Lung (tissue), 12 donors: Measurements from ENCODE around the gene POP5. TPM values are rescaled to one million over a fixed set of nuclear protein-coding genes. Genes with fewer than 3 reads are reported as not detected.
"Not testable (repeated sequence)": the region's sequence is repeated elsewhere in the genome, so short reads cannot be mapped to it uniquely, and the experiment has no call there.

Source experiments
- ATAC-seq: fragments of 200-7000 bp; cut with Tn5 transposase; one replicate; pipeline ENCODE4 v1.9.1; 2020; ENCODE audit warnings: moderate number of reproducible peaks; ENCODE audit not compliant: insufficient read depth, low FRiP score
- DNase-seq, 3 donors: peaks; one replicate each; pipeline ENCODE4 v3.0.0-alpha.2; 2013 to 2017
- H3K27ac ChIP-seq, 2 donors: one replicate each; pipeline ENCODE4 v1.5.1; 2013; ENCODE audit warnings: mild to moderate bottlenecking in 2 of 2, moderate library complexity in 2 of 2, control low read depth in 1 of 2, inconsistent platforms in 1 of 2, low read depth in 1 of 2, low read length in 1 of 2
- H3K27me3 ChIP-seq, 3 donors: one replicate each; pipeline ENCODE4 v1.5.1; 2013; ENCODE audit warnings: low read length in 2 of 3; ENCODE audit not compliant: control insufficient read depth in 3 of 3, insufficient read depth in 3 of 3
- H3K36me3 ChIP-seq, 4 donors: one replicate each; pipeline ENCODE4 v1.5.1; 2013; ENCODE audit warnings: low read length in 4 of 4, mild to moderate bottlenecking in 1 of 4, moderate library complexity in 1 of 4; ENCODE audit not compliant: control insufficient read depth in 4 of 4, insufficient read depth in 4 of 4
- H3K4me1 ChIP-seq, 5 donors: one replicate each; pipeline ENCODE4 v1.5.1; 2013; ENCODE audit warnings: low read length in 5 of 5, mild to moderate bottlenecking in 2 of 5, moderate library complexity in 1 of 5; ENCODE audit not compliant: control insufficient read depth in 5 of 5, insufficient read depth in 5 of 5
- H3K4me3 ChIP-seq: one replicate; pipeline ENCODE4 v1.5.1; 2013; ENCODE audit warnings: mild to moderate bottlenecking, control low read depth, moderate library complexity
- H3K9ac ChIP-seq, 2 donors: one replicate each; pipeline ENCODE4 v1.5.1; 2013; ENCODE audit warnings: low read length in 2 of 2, control low read depth in 1 of 2; ENCODE audit not compliant: insufficient read depth in 1 of 2
- H3K9me3 ChIP-seq, 4 donors: one replicate each; pipeline ENCODE4 v1.5.1; 2013; ENCODE audit warnings: low read length in 3 of 4, mild to moderate bottlenecking in 1 of 4, moderate library complexity in 1 of 4; ENCODE audit not compliant: control insufficient read depth in 4 of 4, insufficient read depth in 3 of 4
- CTCF ChIP-seq: IDR thresholded peaks from 2 replicates; pipeline ENCODE4 v1.5.1; 2012; ENCODE audit warnings: mild to moderate bottlenecking; ENCODE audit errors: control extremely low read depth, extremely low read depth
- WGBS, 2 donors: extraction: QIAGEN DNeasy Blood & Tissue Kit; methylation state at CpG; one replicate each; pipeline ENCODE4 v1.1.7; 2013; 5-methylcytosine and 5-hydroxymethylcytosine counted together
- polyA plus RNA-seq, 2 donors: library from polyadenylated mRNA; stranded (reverse); fragments of 200-250 nt; gene quantifications; one replicate each; pipeline ENCODE4 v1.2.1, GENCODE V29; 2013
- total RNA-seq, 2 donors: library from RNA; depleted of rRNA in 1 of 2; stranded (reverse); fragments of >200 nt in 1 of 2; gene quantifications; one replicate each; pipeline ENCODE4 v1.2.1, GENCODE V29; 2014 to 2021
- donor health status: control.
- donor health status: control.
- donor health status: Bipolar disorder and iron deficiency.
- donor health status: healthy.
- donor health status: DM: yes; HTN: yes; CAD: no.

Gene POP5
- total and polyA plus RNA-seq, 4 donors = 22.1 to 62.1 (median 39.3) TPM

GRCh38 chr12:120614848-120615247, 33.6 kb upstream of the POP5 start:
- Histone ChIP-seq H3K4me1 (no peaks in the 10 kb centered on the region), H3K27ac (no peak overlapping the region), H3K36me3 (no peaks in the 10 kb centered on the region), H3K9me3 (no peaks in the 10 kb centered on the region), H3K27me3 (peaks cover 0 to 8% (median 3%) of the 10 kb centered on the region in 3 donors), H3K9ac (no peak overlapping the region), H3K4me3 (no peak overlapping the region)
- no peak for ATAC-seq
- no peak for DNase-seq
- TF ChIP-seq CTCF = no peak

- H3K4me3 ChIP-seq, ATAC-seq, H3K27ac ChIP-seq, H3K4me1 ChIP-seq, H3K27me3 ChIP-seq, H3K9me3 ChIP-seq, H3K9ac ChIP-seq, H3K36me3 ChIP-seq, DNase-seq: not testable (repeated sequence)
- 78 to 82% methylated on average over 1 of the region's 1 CpG for WGBS, 2 donors
Measured at GRCh38 chr12:120611534-120611933, 30.3 kb upstream of the POP5 start.

- ATAC-seq = no peak
- Histone ChIP-seq H3K36me3 (no peaks in the 10 kb centered on the region), H3K9ac (no peak overlapping the region), H3K27me3 (no peaks in the 10 kb centered on the region), H3K9me3 (no peaks in the 10 kb centered on the region), H3K4me3 (no peak overlapping the region), H3K27ac (no peak overlapping the region), H3K4me1 (no peaks in the 10 kb centered on the region)
- TF ChIP-seq CTCF = no peak
- no peak for DNase-seq
- 76 to 87% methylated on average over 4 of the region's 4 CpGs for WGBS, 2 donors
Measured at GRCh38 chr12:120610560-120610959, 29.4 kb upstream of the POP5 start.

- not testable (repeated sequence) for H3K27ac ChIP-seq, H3K9me3 ChIP-seq, H3K4me1 ChIP-seq, H3K4me3 ChIP-seq, H3K27me3 ChIP-seq, H3K36me3 ChIP-seq, H3K9ac ChIP-seq, DNase-seq, ATAC-seq
- 30 to 46% methylated on average over 5 of the region's 5 CpGs for WGBS, 2 donors
Measured at GRCh38 chr12:120602416-120602815, 21.2 kb upstream of the POP5 start.
